Trophoblast cell (in vitro differentiated cells and primary cell): ENCODE measurements around the gene ARL8A.

Experiments
- DNase-seq, 2 donors: peaks; one replicate each; pipeline ENCODE4 v3.0.0-alpha.2; 2016
- H2AFZ ChIP-seq: 2 replicates; pipeline ENCODE4 v1.6.1; 2013; ENCODE audit warnings: low read length, moderate library complexity, mild to moderate bottlenecking; ENCODE audit not compliant: insufficient read depth, poor library complexity
- H2AK5ac ChIP-seq: 2 replicates; pipeline ENCODE4 v1.6.1; 2013; ENCODE audit warnings: mild to moderate bottlenecking, low read length
- H2BK120ac ChIP-seq: 2 replicates; pipeline ENCODE4 v1.6.1; 2013; ENCODE audit warnings: low read length, mild to moderate bottlenecking, moderate library complexity; ENCODE audit not compliant: insufficient read depth, poor library complexity
- H2BK12ac ChIP-seq: 2 replicates; pipeline ENCODE4 v1.6.1; 2013; ENCODE audit warnings: mild to moderate bottlenecking, low read length, moderate library complexity
- H2BK5ac ChIP-seq: 2 replicates; pipeline ENCODE4 v1.6.1; 2013; ENCODE audit warnings: low read length, low read depth, moderate library complexity, mild to moderate bottlenecking; ENCODE audit not compliant: poor library complexity
- H3K14ac ChIP-seq: 2 replicates; pipeline ENCODE4 v1.6.1; 2013; ENCODE audit warnings: mild to moderate bottlenecking, low read length
- H3K18ac ChIP-seq: 2 replicates; pipeline ENCODE4 v1.6.1; 2013; ENCODE audit warnings: mild to moderate bottlenecking, low read length
- H3K23ac ChIP-seq: 2 replicates; pipeline ENCODE4 v1.6.1; 2013; ENCODE audit warnings: low read length
- H3K27ac ChIP-seq: 2 replicates; pipeline ENCODE4 v1.5.1; 2013; ENCODE audit warnings: low read depth, mild to moderate bottlenecking, inconsistent platforms, low read length, moderate library complexity
- H3K27me3 ChIP-seq: 2 replicates; pipeline ENCODE4 v1.6.1; 2013; ENCODE audit warnings: inconsistent platforms, mild to moderate bottlenecking, low read length, moderate library complexity; ENCODE audit not compliant: insufficient read depth
- H3K36me3 ChIP-seq, 2 experiments: 1 replicate in 1 of 2; 2 replicates in 1 of 2; pipeline ENCODE4 v1.6.1; 2013; ENCODE audit warnings: low read length in 2 of 2, mild to moderate bottlenecking in 2 of 2, moderate library complexity in 1 of 2; ENCODE audit not compliant: insufficient read depth in 2 of 2, control insufficient read depth in 1 of 2
- H3K4ac ChIP-seq: 2 replicates; pipeline ENCODE4 v1.6.1; 2013; ENCODE audit warnings: low read depth, mild to moderate bottlenecking, low read length, moderate library complexity
- H3K4me1 ChIP-seq, 2 experiments: 1 replicate in 1 of 2; 2 replicates in 1 of 2; pipeline ENCODE4 v1.6.1; 2013; ENCODE audit warnings: low read length in 2 of 2, mild to moderate bottlenecking in 2 of 2, moderate library complexity in 1 of 2; ENCODE audit not compliant: insufficient read depth in 2 of 2, control insufficient read depth in 1 of 2
- H3K4me2 ChIP-seq: 2 replicates; pipeline ENCODE4 v1.6.1; 2013; ENCODE audit warnings: inconsistent platforms, mild to moderate bottlenecking, low read length, moderate library complexity
- H3K4me3 ChIP-seq: 2 replicates; pipeline ENCODE4 v1.5.1; 2013; ENCODE audit warnings: mild to moderate bottlenecking, low read depth, low read length, inconsistent platforms
- H3K79me1 ChIP-seq: one replicate; pipeline ENCODE4 v1.6.1; 2013; ENCODE audit warnings: low read length
- H3K79me2 ChIP-seq: 2 replicates; pipeline ENCODE4 v1.6.1; 2013; ENCODE audit warnings: low read length, mild to moderate bottlenecking; ENCODE audit not compliant: control insufficient read depth, insufficient read depth, poor library complexity
- H3K9ac ChIP-seq: 2 replicates; pipeline ENCODE4 v1.6.1; 2013; ENCODE audit warnings: mild to moderate bottlenecking, low read length
- H3K9me3 ChIP-seq: 2 replicates; pipeline ENCODE4 v1.6.1; 2013; ENCODE audit warnings: low read depth, mild to moderate bottlenecking, control low read depth, inconsistent platforms, low read length; ENCODE audit not compliant: insufficient read depth
- H4K12ac ChIP-seq: 2 replicates; pipeline ENCODE4 v1.6.1; 2013; ENCODE audit warnings: low read depth, mild to moderate bottlenecking, low read length, moderate library complexity
- H4K8ac ChIP-seq: 2 replicates; pipeline ENCODE4 v1.6.1; 2013; ENCODE audit warnings: low read depth, mild to moderate bottlenecking, low read length, moderate library complexity
- H4K91ac ChIP-seq: one replicate; pipeline ENCODE4 v1.6.1; 2013; ENCODE audit warnings: low read depth, mild to moderate bottlenecking, low read length, moderate library complexity
- WGBS: extraction: QIAGEN DNeasy Blood & Tissue Kit; methylation state at CpG from one replicate; pipeline ENCODE4 v1.1.7; 2013; ENCODE audit warnings: missing lambda C conversion rate; ENCODE audit not compliant: insufficient read length, insufficient coverage; ENCODE audit errors: extremely low coverage; 5-methylcytosine and 5-hydroxymethylcytosine counted together

Gene ARL8A

GRCh38 chr1:202090994-202091393 lies 53.5 kb downstream of the ARL8A start:
- Histone ChIP-seq H3K23ac (no peak overlapping the region), H3K4me3 (no peak overlapping the region), H2BK120ac (no peak overlapping the region), H3K4ac (no peak overlapping the region), H3K4me1 (peaks cover 0 to 4% of the 10 kb centered on the region in 2 experiments), H3K14ac (no peak overlapping the region), H2AK5ac (no peak overlapping the region), H3K79me2 (no peaks in the 10 kb centered on the region), H3K27me3 (no peaks in the 10 kb centered on the region), H3K79me1 (no peaks in the 10 kb centered on the region), H4K12ac (no peak overlapping the region), H3K18ac (no peak overlapping the region), H2BK5ac (no peak overlapping the region), H3K36me3 (no peaks in the 10 kb centered on the region), H4K8ac (no peak overlapping the region), H3K9me3 (no peaks in the 10 kb centered on the region), H2BK12ac (no peak overlapping the region), H3K9ac (no peak overlapping the region), H3K4me2 (no peak overlapping the region), H3K27ac (no peak overlapping the region), H2AFZ (no peak overlapping the region), H4K91ac (no peak overlapping the region)
- no peak for DNase-seq
- WGBS: no CpG with 5 or more reads among the region's 3 CpGs

- Histone ChIP-seq H3K36me3 (no peaks in the 10 kb centered on the region), H2BK5ac (no peak overlapping the region), H2BK12ac (no peak overlapping the region), H3K79me2 (no peaks in the 10 kb centered on the region), H3K27ac (no peak overlapping the region), H2AFZ (no peak overlapping the region), H3K9ac (no peak overlapping the region), H4K8ac (no peak overlapping the region), H3K27me3 (no peaks in the 10 kb centered on the region), H3K79me1 (no peaks in the 10 kb centered on the region), H3K18ac (no peak overlapping the region), H3K4me2 (no peak overlapping the region), H4K91ac (peak overlapping the region; percentile 4), H3K23ac (no peak overlapping the region), H4K12ac (no peak overlapping the region), H3K4ac (no peak overlapping the region), H2AK5ac (no peak overlapping the region), H3K4me3 (no peak overlapping the region), H3K9me3 (no peaks in the 10 kb centered on the region), H2BK120ac (no peak overlapping the region), H3K14ac (no peak overlapping the region), H3K4me1 (peaks cover 7 to 15% of the 10 kb centered on the region in 2 experiments)
- no CpG with 5 or more reads among the region's 3 CpGs for WGBS
- peak; percentile 42 to 59 for DNase-seq
These were observed 56.3 kb downstream of the ARL8A start for GRCh38 chr1:202088206-202088605.

- no peak overlapping the region for H3K14ac ChIP-seq
- no peak overlapping the region for H4K8ac ChIP-seq
- H3K23ac ChIP-seq: no peak overlapping the region
- H2BK5ac ChIP-seq: no peak overlapping the region
- peaks cover 12 to 18% of the 10 kb centered on the region in 2 experiments for H3K4me1 ChIP-seq
- H2AK5ac ChIP-seq: no peak overlapping the region
- H3K4me3 ChIP-seq: no peak overlapping the region
- no peak overlapping the region for H2BK120ac ChIP-seq
- no peak for DNase-seq
- no peaks in the 10 kb centered on the region for H3K9me3 ChIP-seq
- H4K91ac ChIP-seq: no peak overlapping the region
- no peak overlapping the region for H3K9ac ChIP-seq
- H4K12ac ChIP-seq: no peak overlapping the region
- no peaks in the 10 kb centered on the region for H3K79me2 ChIP-seq
- H3K4me2 ChIP-seq: no peak overlapping the region
- no peaks in the 10 kb centered on the region for H3K27me3 ChIP-seq
- WGBS: no CpG with 5 or more reads among the region's 7 CpGs
- no peaks in the 10 kb centered on the region for H3K36me3 ChIP-seq
- no peak overlapping the region for H2AFZ ChIP-seq
- H3K4ac ChIP-seq: no peak overlapping the region
- no peak overlapping the region for H3K27ac ChIP-seq
- H3K79me1 ChIP-seq: no peaks in the 10 kb centered on the region
- no peak overlapping the region for H3K18ac ChIP-seq
- H2BK12ac ChIP-seq: no peak overlapping the region
These were observed 57.8 kb downstream of the ARL8A start for GRCh38 chr1:202086579-202087350.

- H4K8ac ChIP-seq: no peak overlapping the region
- H4K12ac ChIP-seq: no peak overlapping the region
- H3K4me3 ChIP-seq: no peak overlapping the region
- no peak overlapping the region for H3K14ac ChIP-seq
- no peak overlapping the region for H2AFZ ChIP-seq
- no peak overlapping the region for H3K9ac ChIP-seq
- H3K4ac ChIP-seq: no peak overlapping the region
- H2BK120ac ChIP-seq: no peak overlapping the region
- H3K9me3 ChIP-seq: no peaks in the 10 kb centered on the region
- DNase-seq: no peak
- no peaks in the 10 kb centered on the region for H3K79me2 ChIP-seq
- no peak overlapping the region for H2BK5ac ChIP-seq
- H2BK12ac ChIP-seq: no peak overlapping the region
- H3K36me3 ChIP-seq: no peaks in the 10 kb centered on the region
- H3K4me1 ChIP-seq: peaks cover 14 to 18% of the 10 kb centered on the region in 2 experiments
- no peaks in the 10 kb centered on the region for H3K79me1 ChIP-seq
- H2AK5ac ChIP-seq: no peak overlapping the region
- H3K27me3 ChIP-seq: no peaks in the 10 kb centered on the region
- H3K18ac ChIP-seq: no peak overlapping the region
- WGBS: no CpG with 5 or more reads among the region's 7 CpGs
- H3K23ac ChIP-seq: no peak overlapping the region
- no peak overlapping the region for H3K27ac ChIP-seq
- H3K4me2 ChIP-seq: no peak overlapping the region
- no peak overlapping the region for H4K91ac ChIP-seq
These were observed 58.7 kb downstream of the ARL8A start for GRCh38 chr1:202085682-202086373.
